Stimulated activated CD4-positive, alpha-beta T cell treated with anti-CD3 and anti-CD28 coated beads, Interleukin-2, amount 100 ng/mL, for 4 hours (primary cell): Measurements from ENCODE around the gene SUN1.
"Not testable (repeated sequence)": the region's sequence is repeated elsewhere in the genome, so short reads cannot be mapped to it uniquely, and the experiment has no call there.

Experiments used
- DNase-seq: peaks from one replicate; pipeline ENCODE4 v3.0.0-alpha.2; 2020; ENCODE audit warnings: low read depth

SUN1 gene

GRCh38 chr7:832167-832967 lies at the start of gene SUN1:
Gene SUN1, plus strand, starts transcription at chr7:832476. Its CDS starts 49 bp downstream, at chr7:832525.
- DNase-seq: peak; percentile 75

- DNase-seq: no peak
Observed at GRCh38 chr7:782718-783449, 49.4 kb upstream of the SUN1 start.

- no peak for DNase-seq
Observed at GRCh38 chr7:783556-784490, 48.5 kb upstream of the SUN1 start.

- no peak for DNase-seq
Observed at GRCh38 chr7:784971-785370, 47.3 kb upstream of the SUN1 start.

GRCh38 chr7:785416-785815 lies 46.9 kb upstream of the SUN1 start:
- no peak for DNase-seq

GRCh38 chr7:786472-787255 lies 45.6 kb upstream of the SUN1 start:
- peak; percentile 56 for DNase-seq

- DNase-seq: no peak
Observed at GRCh38 chr7:787332-788240, 44.7 kb upstream of the SUN1 start.

GRCh38 chr7:791519-791918 lies 40.8 kb upstream of the SUN1 start:
- no peak for DNase-seq

GRCh38 chr7:794207-794606 lies 38.1 kb upstream of the SUN1 start:
- DNase-seq: no peak

- no peak for DNase-seq
Observed at GRCh38 chr7:794671-795329, 37.5 kb upstream of the SUN1 start.

GRCh38 chr7:796434-797169 lies 35.7 kb upstream of the SUN1 start:
- DNase-seq: not testable (repeated sequence)

GRCh38 chr7:798921-799470 lies 33.3 kb upstream of the SUN1 start:
- no peak for DNase-seq

GRCh38 chr7:800692-801091 lies 31.6 kb upstream of the SUN1 start:
- no peak for DNase-seq

GRCh38 chr7:801351-801750 lies 30.9 kb upstream of the SUN1 start:
- not testable (repeated sequence) for DNase-seq

GRCh38 chr7:801940-802381 lies 30.3 kb upstream of the SUN1 start:
- DNase-seq: no peak

GRCh38 chr7:802500-803242 lies 29.6 kb upstream of the SUN1 start:
- DNase-seq: no peak

GRCh38 chr7:803243-803635 lies 29.0 kb upstream of the SUN1 start:
- DNase-seq: no peak

- not testable (repeated sequence) for DNase-seq
Observed at GRCh38 chr7:803796-804195, 28.5 kb upstream of the SUN1 start.
